GM12865 (cell line): ENCODE measurements around the gene MIAT.

Experiments used
- DNase-seq: peaks from one replicate; pipeline ENCODE4 v3.0.0; 2010; ENCODE audit warnings: low read depth
- H3K4me3 ChIP-seq: 2 replicates; pipeline ENCODE4 v1.5.1; 2011; ENCODE audit warnings: mild to moderate bottlenecking, low read depth, low read length, control low read depth
- TF ChIP-seq, protein P1 (sequence below): IDR thresholded peaks from 2 replicates; pipeline ENCODE4 v1.5.1; 2011; ENCODE audit warnings: low read length, control low read depth, low read depth, inconsistent platforms; ENCODE audit not compliant: insufficient read depth; ENCODE audit errors: missing control alignments

The MIAT gene

DNA sequence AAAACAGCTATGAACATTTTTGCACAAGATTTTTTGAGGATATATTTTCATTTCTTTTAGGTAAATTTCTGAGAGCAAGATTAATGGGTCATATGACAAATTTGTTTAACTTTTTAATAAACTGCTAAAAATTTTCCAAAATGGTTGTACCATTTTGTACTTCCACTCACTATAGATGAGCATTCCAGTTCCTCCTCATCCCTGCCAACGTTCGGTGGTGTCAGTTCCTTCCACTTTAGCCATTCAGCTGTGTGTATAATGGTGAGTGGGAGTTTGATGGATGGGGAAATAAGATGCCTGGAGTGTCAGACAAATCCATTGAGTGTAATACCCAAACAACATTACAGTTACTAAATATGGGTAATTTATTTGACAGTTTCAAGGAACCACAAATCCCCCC is 49.7 kb downstream of the MIAT start:
- H3K4me3 ChIP-seq = no peak overlapping the region
- TF ChIP-seq, protein P1, sequence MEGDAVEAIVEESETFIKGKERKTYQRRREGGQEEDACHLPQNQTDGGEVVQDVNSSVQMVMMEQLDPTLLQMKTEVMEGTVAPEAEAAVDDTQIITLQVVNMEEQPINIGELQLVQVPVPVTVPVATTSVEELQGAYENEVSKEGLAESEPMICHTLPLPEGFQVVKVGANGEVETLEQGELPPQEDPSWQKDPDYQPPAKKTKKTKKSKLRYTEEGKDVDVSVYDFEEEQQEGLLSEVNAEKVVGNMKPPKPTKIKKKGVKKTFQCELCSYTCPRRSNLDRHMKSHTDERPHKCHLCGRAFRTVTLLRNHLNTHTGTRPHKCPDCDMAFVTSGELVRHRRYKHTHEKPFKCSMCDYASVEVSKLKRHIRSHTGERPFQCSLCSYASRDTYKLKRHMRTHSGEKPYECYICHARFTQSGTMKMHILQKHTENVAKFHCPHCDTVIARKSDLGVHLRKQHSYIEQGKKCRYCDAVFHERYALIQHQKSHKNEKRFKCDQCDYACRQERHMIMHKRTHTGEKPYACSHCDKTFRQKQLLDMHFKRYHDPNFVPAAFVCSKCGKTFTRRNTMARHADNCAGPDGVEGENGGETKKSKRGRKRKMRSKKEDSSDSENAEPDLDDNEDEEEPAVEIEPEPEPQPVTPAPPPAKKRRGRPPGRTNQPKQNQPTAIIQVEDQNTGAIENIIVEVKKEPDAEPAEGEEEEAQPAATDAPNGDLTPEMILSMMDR = no peak
- DNase-seq = no peak

DNA sequence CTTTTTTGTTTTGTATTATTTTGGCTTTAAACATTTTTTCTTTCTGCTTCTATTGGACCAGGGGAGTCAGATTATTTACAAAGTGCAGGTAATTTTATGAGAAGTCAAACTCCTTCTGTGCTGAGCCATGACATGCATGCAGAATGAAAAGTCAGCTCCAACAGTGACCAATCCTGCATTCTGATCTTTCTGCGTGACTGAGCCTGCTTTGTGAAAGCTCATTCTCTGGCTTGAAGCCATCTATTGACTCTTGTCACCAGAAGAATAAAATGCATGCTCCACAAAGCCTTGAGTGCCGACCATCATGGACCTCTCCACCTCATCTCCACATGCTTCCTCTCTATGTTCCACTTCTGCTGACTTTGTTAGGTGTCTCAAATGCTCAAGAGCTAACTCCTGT is 50.2 kb downstream of the MIAT start:
- peak; percentile 29 for DNase-seq
- TF ChIP-seq, protein P1 = no peak
- H3K4me3 ChIP-seq = no peak overlapping the region

DNA sequence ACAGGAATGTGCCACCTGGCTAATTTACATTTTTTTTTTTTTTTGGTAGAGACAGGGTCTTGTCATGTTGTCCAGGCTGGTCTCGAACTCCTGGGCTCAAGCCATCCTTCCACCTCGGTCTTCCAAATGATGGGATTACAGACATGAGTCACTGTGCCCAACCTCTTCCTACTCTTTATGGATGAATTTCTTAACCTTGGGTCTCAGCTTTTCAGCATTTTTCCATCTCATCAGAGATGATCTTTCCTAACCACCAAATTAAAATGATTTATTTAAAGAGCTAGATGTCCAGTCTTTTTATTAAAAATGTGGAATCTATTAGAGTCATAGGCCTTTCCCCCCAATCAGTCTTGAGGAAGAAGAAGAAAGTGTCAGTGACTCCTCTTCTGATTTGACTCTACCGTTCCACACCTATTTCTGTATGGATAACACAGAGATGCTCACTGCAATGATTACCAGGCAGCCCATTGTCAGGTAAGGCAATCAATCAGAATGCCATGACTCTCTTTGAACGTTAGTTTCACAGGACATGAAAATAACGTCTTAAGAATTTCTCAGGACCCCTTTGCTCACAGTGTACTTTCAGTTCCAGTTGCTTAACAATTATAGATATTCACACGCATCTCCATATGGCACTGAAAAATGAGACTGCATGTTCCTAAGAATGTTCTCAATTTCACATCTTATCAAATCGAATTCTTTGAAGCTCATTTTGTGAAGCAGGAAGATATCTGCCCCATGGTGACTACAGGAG is 51.0 kb downstream of the MIAT start:
- no peak overlapping the region for H3K4me3 ChIP-seq
- TF ChIP-seq, protein P1 = no peak
- peak; percentile 91 for DNase-seq

DNA sequence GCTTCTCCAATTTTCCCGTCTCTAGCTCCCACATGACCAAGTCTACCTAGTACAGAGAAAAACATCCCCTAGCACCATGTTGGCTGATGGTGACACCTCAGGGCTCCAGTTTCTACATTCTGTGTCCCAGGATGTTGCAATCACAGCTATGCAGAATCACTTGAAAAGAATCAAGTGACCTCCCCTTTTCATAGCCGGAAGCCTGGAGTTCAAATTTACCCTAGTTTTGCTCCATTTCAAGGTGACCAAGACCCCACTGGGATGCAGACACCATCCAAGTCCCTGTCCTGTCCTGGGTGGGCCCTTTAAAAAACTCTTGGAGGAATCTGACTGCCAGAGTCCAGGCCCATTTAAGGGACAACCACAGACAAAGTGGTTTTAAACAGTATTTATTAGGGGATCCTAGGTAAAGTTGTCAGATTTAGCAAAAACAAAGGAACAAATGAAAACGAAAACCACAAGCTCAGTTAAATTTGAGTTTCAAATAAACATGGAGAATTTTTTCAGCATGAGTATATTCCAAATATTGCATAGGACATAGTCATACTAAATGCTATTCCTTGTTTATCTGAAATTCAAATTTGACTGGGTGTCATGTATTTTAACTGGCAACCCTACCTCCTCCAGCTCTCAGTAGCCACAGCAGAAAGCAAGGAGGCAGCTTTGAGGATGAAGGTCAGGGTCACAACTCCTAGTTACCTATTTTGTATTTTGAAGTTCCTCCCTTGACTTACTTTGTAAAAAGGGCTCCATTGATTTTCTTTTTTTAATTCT is 52.4 kb downstream of the MIAT start:
- DNase-seq = no peak
- TF ChIP-seq, protein P1 = no peak

DNA sequence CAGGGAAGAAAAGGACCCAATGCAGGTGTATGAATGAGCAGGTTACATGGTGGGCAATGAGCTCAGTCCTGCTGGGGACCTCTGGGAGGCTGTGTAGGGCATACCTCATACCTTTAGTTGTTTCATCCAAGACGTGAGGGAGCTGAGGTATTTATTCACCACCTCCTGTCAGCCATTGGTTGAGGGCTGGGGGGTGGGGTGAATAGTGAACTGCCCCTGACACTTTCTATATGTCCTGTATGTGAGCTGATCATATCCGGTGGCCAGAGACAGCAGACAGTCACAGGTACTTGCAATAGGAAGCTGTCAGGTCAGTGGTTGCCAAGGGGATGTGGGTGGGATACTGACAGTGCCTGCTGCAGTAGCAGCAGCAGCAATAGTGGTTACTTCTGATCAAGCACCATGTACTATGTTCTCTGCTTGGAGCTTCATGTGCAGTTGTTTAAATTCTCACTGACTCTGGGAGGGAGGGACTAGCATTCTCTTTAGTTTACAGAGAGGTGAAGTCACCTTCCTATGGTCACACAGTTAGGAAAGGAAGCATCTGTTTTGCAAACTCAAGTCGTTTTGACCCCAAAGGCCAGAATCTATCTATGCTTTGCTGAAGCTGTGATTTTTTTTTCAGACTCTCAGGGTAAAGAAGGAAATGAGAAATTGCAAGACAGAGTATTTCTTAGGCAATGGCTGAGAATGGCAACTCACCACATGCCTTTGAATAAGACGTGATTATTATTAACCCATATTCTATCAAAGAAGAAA is 54.0 kb downstream of the MIAT start:
- TF ChIP-seq, protein P1 = no peak
- peak; percentile 92 for DNase-seq
- H3K4me3 ChIP-seq = no peak overlapping the region

More for the DNA sequence above, 52.4 kb downstream of the MIAT start:
- no peak overlapping the region for H3K4me3 ChIP-seq

DNA sequence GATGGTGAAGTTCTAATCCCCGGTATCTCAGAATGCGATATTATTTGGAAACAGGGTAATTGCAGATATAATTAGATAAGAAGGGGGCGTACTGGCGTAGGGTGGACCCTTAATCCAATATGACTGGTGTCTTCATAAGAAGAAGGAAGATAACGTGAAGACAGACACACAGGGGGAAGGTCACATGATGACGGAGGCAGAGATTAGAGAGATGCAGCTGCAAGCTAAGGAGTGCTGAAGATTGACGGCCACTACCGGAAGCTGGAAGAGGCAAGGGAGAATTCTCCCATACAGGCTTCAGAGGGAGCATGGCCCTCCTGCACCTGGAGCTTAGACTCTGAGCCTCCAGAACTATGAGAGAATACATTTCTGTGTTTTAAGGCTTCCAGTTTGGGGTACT is 54.8 kb downstream of the MIAT start:
- no peak overlapping the region for H3K4me3 ChIP-seq
- DNase-seq = no peak
- TF ChIP-seq, protein P1 = no peak
